HUES48 (cell line): ENCODE results near the gene CCDC40.

Experiments used
- H3K27ac ChIP-seq: one replicate; pipeline ENCODE4 v1.7.0; 2013; ENCODE audit warnings: low read depth, low read length, inconsistent platforms
- H3K27me3 ChIP-seq: 2 replicates; pipeline ENCODE4 v1.6.1; 2013; ENCODE audit warnings: mild to moderate bottlenecking, low read length; ENCODE audit not compliant: control insufficient read depth, insufficient read depth
- H3K36me3 ChIP-seq: 2 replicates; pipeline ENCODE4 v1.6.1; 2013; ENCODE audit warnings: low read length; ENCODE audit not compliant: control insufficient read depth, insufficient read depth
- H3K4me1 ChIP-seq: 2 replicates; pipeline ENCODE4 v1.6.1; 2013; ENCODE audit warnings: mild to moderate bottlenecking, low read length; ENCODE audit not compliant: control insufficient read depth, insufficient read depth
- H3K4me3 ChIP-seq: 2 replicates; pipeline ENCODE4 v1.5.1; 2013; ENCODE audit warnings: mild to moderate bottlenecking, low read depth, low read length
- H3K9ac ChIP-seq: 2 replicates; pipeline ENCODE4 v1.6.1; 2013; ENCODE audit warnings: mild to moderate bottlenecking, low read depth, low read length, moderate library complexity
- H3K9me3 ChIP-seq: 2 replicates; pipeline ENCODE4 v1.6.1; 2013; ENCODE audit warnings: low read length; ENCODE audit not compliant: control insufficient read depth, insufficient read depth

The CCDC40 gene

GRCh38 chr17:80025796-80026195, 10.6 kb upstream of the CCDC40 start:
- H3K9me3 ChIP-seq = no peaks in the 10 kb centered on the region
- H3K27ac ChIP-seq = no peak overlapping the region
- no peak overlapping the region for H3K9ac ChIP-seq
- H3K36me3 ChIP-seq = no peaks in the 10 kb centered on the region
- no peaks in the 10 kb centered on the region for H3K27me3 ChIP-seq
- no peak overlapping the region for H3K4me3 ChIP-seq
- H3K4me1 ChIP-seq = no peaks in the 10 kb centered on the region

- H3K4me1 ChIP-seq = no peaks in the 10 kb centered on the region
- no peaks in the 10 kb centered on the region for H3K36me3 ChIP-seq
- H3K9me3 ChIP-seq = no peaks in the 10 kb centered on the region
- H3K4me3 ChIP-seq = no peak overlapping the region
- no peak overlapping the region for H3K27ac ChIP-seq
- H3K27me3 ChIP-seq = no peaks in the 10 kb centered on the region
- no peak overlapping the region for H3K9ac ChIP-seq
Observed at GRCh38 chr17:80026359-80027042, 9.9 kb upstream of the CCDC40 start.

- no peaks in the 10 kb centered on the region for H3K36me3 ChIP-seq
- H3K4me1 ChIP-seq = no peaks in the 10 kb centered on the region
- no peak overlapping the region for H3K4me3 ChIP-seq
- no peak overlapping the region for H3K27ac ChIP-seq
- no peak overlapping the region for H3K9ac ChIP-seq
- no peaks in the 10 kb centered on the region for H3K9me3 ChIP-seq
- no peaks in the 10 kb centered on the region for H3K27me3 ChIP-seq
Observed at GRCh38 chr17:80027043-80027435, 9.4 kb upstream of the CCDC40 start.

GRCh38 chr17:80028030-80028429, 8.4 kb upstream of the CCDC40 start:
- H3K4me1 ChIP-seq = no peaks in the 10 kb centered on the region
- H3K36me3 ChIP-seq = no peaks in the 10 kb centered on the region
- H3K4me3 ChIP-seq = no peak overlapping the region
- H3K27me3 ChIP-seq = no peaks in the 10 kb centered on the region
- no peak overlapping the region for H3K27ac ChIP-seq
- H3K9me3 ChIP-seq = no peaks in the 10 kb centered on the region
- no peak overlapping the region for H3K9ac ChIP-seq

- H3K9ac ChIP-seq = no peak overlapping the region
- no peak overlapping the region for H3K27ac ChIP-seq
- no peaks in the 10 kb centered on the region for H3K36me3 ChIP-seq
- 0 out of 2 replicates have a peak, but pooled peaks cover 3% of the 10 kb centered on the region for H3K4me1 ChIP-seq
- no peaks in the 10 kb centered on the region for H3K9me3 ChIP-seq
- no peak overlapping the region for H3K4me3 ChIP-seq
- no peaks in the 10 kb centered on the region for H3K27me3 ChIP-seq
Observed at GRCh38 chr17:80029258-80029974, 7.0 kb upstream of the CCDC40 start.

GRCh38 chr17:80030730-80031410, 5.6 kb upstream of the CCDC40 start:
- no peak overlapping the region for H3K27ac ChIP-seq
- H3K4me3 ChIP-seq = no peak overlapping the region
- H3K9me3 ChIP-seq = no peaks in the 10 kb centered on the region
- no peaks in the 10 kb centered on the region for H3K36me3 ChIP-seq
- no peak overlapping the region for H3K9ac ChIP-seq
- H3K27me3 ChIP-seq = no peaks in the 10 kb centered on the region
- H3K4me1 ChIP-seq = 0 out of 2 replicates have a peak, but pooled peaks cover 3% of the 10 kb centered on the region

- no peaks in the 10 kb centered on the region for H3K36me3 ChIP-seq
- H3K9ac ChIP-seq = no peak overlapping the region
- H3K27me3 ChIP-seq = no peaks in the 10 kb centered on the region
- no peaks in the 10 kb centered on the region for H3K9me3 ChIP-seq
- no peak overlapping the region for H3K27ac ChIP-seq
- no peak overlapping the region for H3K4me3 ChIP-seq
- H3K4me1 ChIP-seq = 0 out of 2 replicates have a peak, but pooled peaks cover 3% of the 10 kb centered on the region
Observed at GRCh38 chr17:80031691-80032430, 4.6 kb upstream of the CCDC40 start.

GRCh38 chr17:80032614-80033171, 3.7 kb upstream of the CCDC40 start:
- H3K27me3 ChIP-seq = no peaks in the 10 kb centered on the region
- H3K27ac ChIP-seq = no peak overlapping the region
- H3K4me1 ChIP-seq = 0 out of 2 replicates have a peak, but pooled peaks cover 3% of the 10 kb centered on the region
- no peaks in the 10 kb centered on the region for H3K9me3 ChIP-seq
- H3K4me3 ChIP-seq = no peak overlapping the region
- no peak overlapping the region for H3K9ac ChIP-seq
- H3K36me3 ChIP-seq = no peaks in the 10 kb centered on the region

- Histone ChIP-seq H3K36me3 (no peaks in the 10 kb centered on the region), H3K27ac (no peak overlapping the region), H3K27me3 (no peaks in the 10 kb centered on the region), H3K9me3 (no peaks in the 10 kb centered on the region), H3K4me3 (no peak overlapping the region), H3K9ac (no peak overlapping the region), H3K4me1 (0 out of 2 replicates have a peak, but pooled peaks cover 3% of the 10 kb centered on the region)
Observed at GRCh38 chr17:80033840-80034239, 2.6 kb upstream of the CCDC40 start.

- Histone ChIP-seq H3K27ac (peak overlapping the region; percentile 72), H3K4me1 (0 out of 2 replicates have a peak, but pooled peaks cover 3% of the 10 kb centered on the region), H3K9ac (peak overlapping the region; percentile 76), H3K27me3 (no peaks in the 10 kb centered on the region), H3K9me3 (no peaks in the 10 kb centered on the region), H3K36me3 (peaks cover 4% of the 10 kb centered on the region), H3K4me3 (peak overlapping the region; percentile 71)
Observed at GRCh38 chr17:80034791-80035686, 1.4 kb upstream of the CCDC40 start.
